ENCODE measurements around the gene NR6A1.

NR6A1 gene

GRCh38 chr9:124477648-124478285, 293.3 kb downstream of the NR6A1 start:
- no peak for DNase-seq (ENCODE audit: low read depth, low spot score)
- peak overlapping the region; percentile 44 for H3K4me3 ChIP-seq (ENCODE audit: low read length)

- DNase-seq (ENCODE audit: low read depth, low spot score) = no peak
- H3K4me3 ChIP-seq (ENCODE audit: low read length) = peak overlapping the region; percentile 44
Observed at GRCh38 chr9:124477211-124477647, 293.9 kb downstream of the NR6A1 start.

- H3K4me3 ChIP-seq (ENCODE audit: low read length) = no peak overlapping the region
- DNase-seq (ENCODE audit: low read depth, low spot score) = no peak
Observed at GRCh38 chr9:124475868-124476690, 295.0 kb downstream of the NR6A1 start.

- no peak overlapping the region for H3K4me3 ChIP-seq (ENCODE audit: low read length)
- DNase-seq (ENCODE audit: low read depth, low spot score) = no peak
Observed at GRCh38 chr9:124475158-124475867, 295.8 kb downstream of the NR6A1 start.

- DNase-seq (ENCODE audit: low read depth, low spot score) = no peak
- no peak overlapping the region for H3K4me3 ChIP-seq (ENCODE audit: low read length)
Observed at GRCh38 chr9:124474151-124474550, 297.0 kb downstream of the NR6A1 start.

GRCh38 chr9:124473310-124473709, 297.8 kb downstream of the NR6A1 start:
- H3K4me3 ChIP-seq (ENCODE audit: low read length) = no peak overlapping the region
- DNase-seq (ENCODE audit: low read depth, low spot score) = no peak

GRCh38 chr9:124472770-124473169, 298.3 kb downstream of the NR6A1 start:
- H3K4me3 ChIP-seq (ENCODE audit: low read length) = no peak overlapping the region
- DNase-seq (ENCODE audit: low read depth, low spot score) = no peak

- H3K4me3 ChIP-seq (ENCODE audit: low read length) = no peak overlapping the region
- DNase-seq (ENCODE audit: low read depth, low spot score) = no peak
Observed at GRCh38 chr9:124471761-124472160, 299.4 kb downstream of the NR6A1 start.

- no peak overlapping the region for H3K4me3 ChIP-seq (ENCODE audit: low read length)
- no peak for DNase-seq (ENCODE audit: low read depth, low spot score)
Observed at GRCh38 chr9:124470726-124471125, 300.4 kb downstream of the NR6A1 start.

- no peak overlapping the region for H3K4me3 ChIP-seq (ENCODE audit: low read length)
- no peak for DNase-seq (ENCODE audit: low read depth, low spot score)
Observed at GRCh38 chr9:124470306-124470705, 300.8 kb downstream of the NR6A1 start.

- H3K4me3 ChIP-seq (ENCODE audit: low read length) = no peak overlapping the region
- DNase-seq (ENCODE audit: low read depth, low spot score) = no peak
Observed at GRCh38 chr9:124469011-124469832, 301.9 kb downstream of the NR6A1 start.

- no peak overlapping the region for H3K4me3 ChIP-seq (ENCODE audit: low read length)
- DNase-seq (ENCODE audit: low read depth, low spot score) = no peak
Observed at GRCh38 chr9:124468061-124468740, 302.9 kb downstream of the NR6A1 start.

- no peak for DNase-seq (ENCODE audit: low read depth, low spot score)
- H3K4me3 ChIP-seq (ENCODE audit: low read length) = no peak overlapping the region
Observed at GRCh38 chr9:124467410-124468060, 303.6 kb downstream of the NR6A1 start.

All from Jurkat, Clone E6-1 (cell line).